GM19395 (cell line): ENCODE measurements around the gene KCND2.
A peak's percentile ranks its signal among the peaks of the same experiment; 100 is the strongest.

ENCODE experiments used
- ATAC-seq: cut with Tn5 transposase; IDR thresholded peaks from one replicate; pipeline ENCODE4 v1.9.1; 2021; ENCODE audit warnings: mild to moderate bottlenecking, moderate library complexity; ENCODE audit not compliant: unreplicated experiment

Gene KCND2

GRCh38 chr7:120480472-120480871, 207.5 kb downstream of the KCND2 start:
- ATAC-seq, result no peak

GRCh38 chr7:120480930-120481329, 208.0 kb downstream of the KCND2 start:
- no peak for ATAC-seq

GRCh38 chr7:120486164-120486563, 213.2 kb downstream of the KCND2 start:
- ATAC-seq, result no peak

GRCh38 chr7:120502132-120502531, 229.2 kb downstream of the KCND2 start:
- no peak for ATAC-seq

GRCh38 chr7:120502825-120503224, 229.8 kb downstream of the KCND2 start:
- no peak for ATAC-seq

GRCh38 chr7:120504386-120504785, 231.4 kb downstream of the KCND2 start:
- no peak for ATAC-seq

GRCh38 chr7:120505770-120506169, 232.8 kb downstream of the KCND2 start:
- no peak for ATAC-seq

- no peak for ATAC-seq
These were observed 239.7 kb downstream of the KCND2 start for GRCh38 chr7:120512701-120513100.

- no peak for ATAC-seq
These were observed 246.2 kb downstream of the KCND2 start for GRCh38 chr7:120519224-120519623.

- no peak for ATAC-seq
These were observed 249.1 kb downstream of the KCND2 start for GRCh38 chr7:120521761-120522737.

GRCh38 chr7:120523985-120524384, 251.0 kb downstream of the KCND2 start:
- ATAC-seq, result no peak

GRCh38 chr7:120526902-120527509, 254.0 kb downstream of the KCND2 start:
- ATAC-seq, result no peak

GRCh38 chr7:120529736-120530135, 256.8 kb downstream of the KCND2 start:
- no peak for ATAC-seq

- no peak for ATAC-seq
These were observed 265.4 kb downstream of the KCND2 start for GRCh38 chr7:120538335-120538734.

- ATAC-seq, result no peak
These were observed 266.3 kb downstream of the KCND2 start for GRCh38 chr7:120539321-120539720.

- peak; percentile 39 for ATAC-seq
These were observed 274.6 kb downstream of the KCND2 start for GRCh38 chr7:120547605-120548004.

- no peak for ATAC-seq
These were observed 277.6 kb downstream of the KCND2 start for GRCh38 chr7:120550494-120551048.

- ATAC-seq, result peak; percentile 48
These were observed 280.5 kb downstream of the KCND2 start for GRCh38 chr7:120553491-120553890.

- ATAC-seq, result peak; percentile 79
These were observed 282.1 kb downstream of the KCND2 start for GRCh38 chr7:120554960-120555571.

- no peak for ATAC-seq
These were observed 291.2 kb downstream of the KCND2 start for GRCh38 chr7:120564145-120564544.

- no peak for ATAC-seq
These were observed 294.2 kb downstream of the KCND2 start for GRCh38 chr7:120567204-120567603.
